Bronchial epithelial cell (primary cell): ENCODE results near the gene GRIK5. TPM values are rescaled to one million over a fixed set of nuclear protein-coding genes. Genes with fewer than 3 reads are reported as not detected.

Experiments
- DNase-seq: peaks from one replicate; pipeline ENCODE4 v3.0.0-alpha.2; 2010; ENCODE audit warnings: low read depth
- FAIRE-seq: peaks from 2 replicates; lab custom pipeline; 2011; peaks lifted over from hg19 to GRCh38; lab: Jason Lieb, UNC
- H3K27me3 ChIP-seq: 2 replicates; pipeline ENCODE4 v1.5.1; 2011; ENCODE audit warnings: low read length; ENCODE audit not compliant: control insufficient read depth, insufficient read depth
- H3K36me3 ChIP-seq: 2 replicates; pipeline ENCODE4 v1.5.1; 2011; ENCODE audit warnings: low read length; ENCODE audit not compliant: control insufficient read depth, insufficient read depth
- H3K4me3 ChIP-seq: 2 replicates; pipeline ENCODE4 v1.5.1; 2011; ENCODE audit warnings: mild to moderate bottlenecking, low read depth, low read length, control low read depth
- total RNA-seq: library from RNA; depleted of rRNA; stranded (reverse); fragments of >200 nt; gene quantifications from 2 replicates; pipeline ENCODE4 v1.2.1, GENCODE V29; 2014
- TF ChIP-seq, protein P1 (sequence below): IDR thresholded peaks from 2 replicates; pipeline ENCODE4 v1.5.1; 2011; ENCODE audit warnings: mild to moderate bottlenecking, moderate library complexity, low read length, control low read depth, inconsistent platforms; ENCODE audit not compliant: insufficient read depth, severe bottlenecking

The GRIK5 gene
- total RNA-seq, 1 donor from 2014 or later: under 0.01 TPM

GRCh38 chr19:42065511-42065910 lies 4.5 kb downstream of the GRIK5 start:
- H3K4me3 ChIP-seq: no peak overlapping the region
- H3K27me3 ChIP-seq: peaks cover 22% of the 10 kb centered on the region
- FAIRE-seq (no peak), DNase-seq (no peak)
- no peaks in the 10 kb centered on the region for H3K36me3 ChIP-seq
- TF ChIP-seq, protein P1, sequence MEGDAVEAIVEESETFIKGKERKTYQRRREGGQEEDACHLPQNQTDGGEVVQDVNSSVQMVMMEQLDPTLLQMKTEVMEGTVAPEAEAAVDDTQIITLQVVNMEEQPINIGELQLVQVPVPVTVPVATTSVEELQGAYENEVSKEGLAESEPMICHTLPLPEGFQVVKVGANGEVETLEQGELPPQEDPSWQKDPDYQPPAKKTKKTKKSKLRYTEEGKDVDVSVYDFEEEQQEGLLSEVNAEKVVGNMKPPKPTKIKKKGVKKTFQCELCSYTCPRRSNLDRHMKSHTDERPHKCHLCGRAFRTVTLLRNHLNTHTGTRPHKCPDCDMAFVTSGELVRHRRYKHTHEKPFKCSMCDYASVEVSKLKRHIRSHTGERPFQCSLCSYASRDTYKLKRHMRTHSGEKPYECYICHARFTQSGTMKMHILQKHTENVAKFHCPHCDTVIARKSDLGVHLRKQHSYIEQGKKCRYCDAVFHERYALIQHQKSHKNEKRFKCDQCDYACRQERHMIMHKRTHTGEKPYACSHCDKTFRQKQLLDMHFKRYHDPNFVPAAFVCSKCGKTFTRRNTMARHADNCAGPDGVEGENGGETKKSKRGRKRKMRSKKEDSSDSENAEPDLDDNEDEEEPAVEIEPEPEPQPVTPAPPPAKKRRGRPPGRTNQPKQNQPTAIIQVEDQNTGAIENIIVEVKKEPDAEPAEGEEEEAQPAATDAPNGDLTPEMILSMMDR: no peak

DNA sequence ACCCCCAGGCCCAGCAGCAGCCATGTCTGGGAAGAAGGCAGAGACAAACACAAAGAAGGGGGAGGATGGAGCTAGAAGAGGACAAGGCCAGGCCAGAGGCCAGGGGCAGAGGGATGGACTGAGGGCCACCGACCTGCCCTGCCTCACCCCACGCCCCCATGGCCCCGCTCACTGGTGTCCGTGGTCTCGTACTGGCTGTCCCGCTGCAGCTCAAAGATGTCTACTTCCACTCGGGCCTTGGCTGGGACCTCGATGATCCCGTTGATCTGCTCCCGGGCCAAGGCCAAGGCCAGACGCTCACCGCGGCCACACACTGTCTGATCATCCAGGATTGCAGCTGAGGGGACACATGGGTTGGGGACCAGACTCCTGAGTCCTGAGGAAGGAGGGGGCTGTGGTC lies 5.0 kb downstream of the GRIK5 start:
- TF ChIP-seq, protein P1: no peak
- DNase-seq (no peak), FAIRE-seq (no peak)
- Histone ChIP-seq H3K4me3 (no peak overlapping the region), H3K27me3 (peaks cover 22% of the 10 kb centered on the region), H3K36me3 (no peaks in the 10 kb centered on the region)

DNA sequence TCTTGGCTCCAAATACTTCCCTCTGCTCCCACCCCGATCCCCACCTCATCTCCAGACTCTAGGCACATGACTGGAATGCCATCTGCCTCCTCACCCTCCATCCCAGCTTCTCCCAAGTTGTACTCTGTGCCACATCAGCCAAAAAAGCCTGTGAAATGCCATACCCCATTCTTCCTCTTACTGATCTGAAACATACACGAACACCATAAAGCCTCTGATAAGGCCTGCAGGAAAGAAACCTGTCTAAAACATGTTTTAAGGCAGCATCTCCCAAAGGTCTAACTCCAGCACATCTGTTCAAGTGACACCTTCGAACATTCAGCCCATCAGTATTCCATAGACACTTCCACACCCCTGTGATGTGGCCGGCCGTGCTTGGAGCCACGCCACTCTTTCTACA lies 5.6 kb downstream of the GRIK5 start:
- DNase-seq: no peak
- Histone ChIP-seq H3K36me3 (no peaks in the 10 kb centered on the region), H3K4me3 (no peak overlapping the region), H3K27me3 (peaks cover 22% of the 10 kb centered on the region)
- no peak for FAIRE-seq
- TF ChIP-seq, protein P1: no peak

GRCh38 chr19:42062381-42062780 lies 7.6 kb downstream of the GRIK5 start:
- no peak overlapping the region for H3K4me3 ChIP-seq
- H3K36me3 ChIP-seq: no peaks in the 10 kb centered on the region
- peaks cover 6% of the 10 kb centered on the region for H3K27me3 ChIP-seq
- DNase-seq (no peak), FAIRE-seq (no peak)
- TF ChIP-seq, protein P1: no peak

DNA sequence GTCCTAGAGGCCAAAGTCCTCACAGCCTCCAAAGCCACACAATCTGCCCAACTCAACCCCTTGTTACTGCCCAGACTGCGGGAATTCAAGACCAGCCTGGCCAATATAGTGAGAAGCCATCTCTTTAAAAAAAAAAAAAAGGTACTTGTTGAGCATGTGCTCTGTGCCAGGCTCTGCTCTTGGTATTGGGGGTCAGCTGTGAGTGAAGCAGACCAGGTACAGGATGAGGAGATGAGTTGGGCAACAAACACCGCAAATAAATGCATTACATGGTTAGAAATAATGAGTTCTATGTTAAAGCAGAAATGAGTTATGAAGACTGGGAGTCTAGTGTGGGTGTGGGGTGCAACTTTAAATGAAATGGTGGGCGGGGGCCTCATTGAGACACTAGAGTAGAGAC lies 9.9 kb downstream of the GRIK5 start:
- no peaks in the 10 kb centered on the region for H3K27me3 ChIP-seq
- H3K36me3 ChIP-seq: no peaks in the 10 kb centered on the region
- H3K4me3 ChIP-seq: no peak overlapping the region
- DNase-seq (no peak), FAIRE-seq (no peak)
- TF ChIP-seq, protein P1: no peak

DNA sequence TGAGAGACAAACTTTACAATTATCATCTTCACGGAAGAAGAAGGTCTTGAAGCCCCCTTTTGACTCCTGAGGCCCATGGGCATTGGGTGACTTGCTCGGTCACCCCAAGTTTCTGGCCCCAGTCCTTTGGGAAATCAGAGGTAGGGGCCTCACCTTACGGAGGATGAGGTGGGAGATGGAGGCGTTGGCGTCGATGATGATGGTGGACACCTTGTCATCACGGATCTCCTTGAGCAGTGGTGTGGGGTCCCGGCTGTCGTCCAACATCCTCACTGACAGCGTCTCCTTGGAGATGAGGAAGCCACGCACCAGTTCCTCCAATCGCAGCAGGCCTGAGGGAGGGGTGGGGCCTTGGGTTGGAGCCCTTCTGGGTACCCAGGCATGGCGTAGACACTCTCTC lies 10.8 kb downstream of the GRIK5 start:
- FAIRE-seq (no peak), DNase-seq (no peak)
- TF ChIP-seq, protein P1: no peak
- Histone ChIP-seq H3K36me3 (no peaks in the 10 kb centered on the region), H3K27me3 (no peaks in the 10 kb centered on the region), H3K4me3 (no peak overlapping the region)
